HG02870 (cell line): ENCODE measurements around the gene CCDC192.
"Not testable (repeated sequence)": the region's sequence is repeated elsewhere in the genome, so short reads cannot be mapped to it uniquely, and the experiment has no call there.

Experiments used
- ATAC-seq: cut with Tn5 transposase; IDR thresholded peaks from one replicate; pipeline ENCODE4 v1.9.1; 2021; ENCODE audit warnings: mild to moderate bottlenecking, moderate library complexity; ENCODE audit not compliant: unreplicated experiment

CCDC192 gene, protein sequence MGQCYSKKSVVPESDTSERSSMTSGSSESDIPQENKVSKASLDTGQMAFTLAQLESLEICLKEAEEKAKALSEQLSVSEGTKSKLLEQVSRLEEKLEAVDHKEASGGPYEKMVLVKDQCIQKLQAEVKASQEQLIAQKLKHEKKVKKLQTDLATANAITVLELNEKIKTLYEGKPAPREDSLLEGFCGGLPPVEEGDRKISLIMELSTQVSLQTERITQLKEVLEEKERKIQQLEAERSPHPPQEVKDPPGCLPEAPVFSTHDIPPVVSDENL

DNA sequence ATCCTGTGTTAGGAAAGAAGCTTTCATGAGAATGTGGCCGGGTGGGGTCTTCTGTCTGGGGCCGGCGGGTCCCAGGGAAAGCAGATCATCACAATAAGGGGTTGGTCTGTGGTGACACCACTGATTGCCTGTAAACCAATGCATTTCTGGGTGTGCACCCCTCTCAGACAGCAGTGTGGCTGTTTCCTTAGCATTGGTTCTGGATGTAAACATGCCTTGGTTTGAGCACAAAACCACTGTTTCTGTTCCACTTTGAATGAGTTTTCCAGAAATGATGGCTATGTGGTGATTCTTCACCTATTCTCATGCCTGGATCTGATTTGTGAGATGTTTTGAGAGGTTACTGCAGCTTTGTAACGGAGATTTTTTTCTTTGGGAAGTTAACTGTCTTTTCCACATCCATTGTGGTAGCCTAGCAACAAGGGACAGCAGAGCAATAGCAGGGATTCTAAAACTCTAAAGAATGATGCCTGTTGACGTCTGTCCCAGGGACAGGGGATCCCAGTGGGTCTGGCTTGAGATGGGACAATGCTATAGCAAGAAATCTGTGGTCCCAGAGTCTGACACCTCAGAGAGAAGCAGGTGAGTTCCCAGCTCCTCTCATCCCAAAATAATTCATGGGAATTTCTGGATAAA, at the start of gene CCDC192:
Gene CCDC192, plus strand, starts transcription at position 466 of the 636 bp plus-strand sequence. Its CDS starts 55 bp downstream, at position 521.
- ATAC-seq: no peak

DNA sequence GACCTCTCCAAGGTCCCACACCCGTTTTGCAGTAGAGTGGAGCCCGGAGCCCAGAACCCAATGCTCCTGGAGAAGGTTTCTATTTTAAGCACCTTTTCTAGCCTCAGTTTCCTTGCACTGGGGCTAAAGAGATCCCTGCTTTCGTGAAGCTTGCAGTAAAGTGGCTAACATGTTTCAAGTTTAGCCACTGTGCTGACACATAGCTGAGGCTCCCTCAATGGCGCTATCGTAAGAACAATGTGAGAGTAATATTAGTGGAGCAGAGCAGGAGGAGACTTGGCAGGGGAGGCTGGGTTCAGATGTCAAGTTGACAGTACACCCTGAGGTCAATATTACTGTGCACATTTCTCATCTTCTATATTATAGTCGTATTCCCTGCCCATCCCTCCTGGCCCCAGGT, 46.4 kb upstream of the CCDC192 start:
- ATAC-seq: no peak

DNA sequence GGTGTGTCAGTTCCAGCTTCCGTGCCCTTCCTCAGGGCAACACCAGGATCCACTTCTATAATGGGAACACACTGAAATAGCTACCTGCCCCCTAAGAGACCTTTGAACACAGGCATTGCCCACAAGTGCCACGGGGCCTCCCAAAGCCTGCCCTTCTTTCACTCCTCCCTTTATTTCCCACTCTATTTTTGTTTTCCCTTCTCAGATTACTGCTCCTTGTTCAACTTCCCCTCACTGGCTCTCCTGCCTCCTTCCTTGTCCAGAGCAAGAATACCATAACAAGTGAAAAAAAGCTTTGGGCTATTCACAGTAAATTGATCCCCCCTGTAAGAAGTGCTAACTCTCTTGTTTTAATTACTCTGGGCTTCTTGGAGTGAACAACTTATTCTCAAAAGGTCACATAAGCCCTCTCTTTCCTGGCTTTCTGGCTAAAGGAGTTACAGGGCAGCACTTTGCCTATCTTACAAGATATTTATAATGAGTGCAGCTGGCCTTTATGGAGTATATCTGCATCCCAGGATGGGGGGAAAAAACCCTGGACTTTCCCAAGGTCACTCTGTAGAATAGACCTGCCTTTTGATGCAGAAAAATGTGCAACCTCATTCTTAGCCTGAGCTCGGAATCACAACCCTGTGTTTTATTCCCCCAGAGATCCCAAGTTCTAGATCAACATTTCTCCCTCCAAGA, 43.0 kb upstream of the CCDC192 start:
- no peak for ATAC-seq

DNA sequence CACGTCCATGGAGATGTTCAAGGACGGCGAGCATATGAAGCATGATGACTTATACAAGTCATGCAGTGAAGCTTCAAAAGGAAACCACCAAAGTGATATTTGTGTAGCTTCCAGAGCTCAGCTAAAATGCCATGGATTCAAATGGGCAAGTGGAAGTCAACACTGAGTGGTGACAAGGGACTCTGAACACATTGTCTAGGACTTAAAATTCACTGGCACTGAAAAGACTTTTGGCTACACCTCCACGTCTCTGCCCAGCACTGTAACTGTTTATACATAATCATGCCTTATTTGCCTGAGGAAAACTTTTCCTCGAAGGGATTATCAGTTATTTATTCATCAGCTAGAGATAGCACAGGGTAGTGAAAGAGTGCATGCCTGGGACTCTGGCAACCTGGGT, 39.1 kb upstream of the CCDC192 start:
- ATAC-seq: no peak

DNA sequence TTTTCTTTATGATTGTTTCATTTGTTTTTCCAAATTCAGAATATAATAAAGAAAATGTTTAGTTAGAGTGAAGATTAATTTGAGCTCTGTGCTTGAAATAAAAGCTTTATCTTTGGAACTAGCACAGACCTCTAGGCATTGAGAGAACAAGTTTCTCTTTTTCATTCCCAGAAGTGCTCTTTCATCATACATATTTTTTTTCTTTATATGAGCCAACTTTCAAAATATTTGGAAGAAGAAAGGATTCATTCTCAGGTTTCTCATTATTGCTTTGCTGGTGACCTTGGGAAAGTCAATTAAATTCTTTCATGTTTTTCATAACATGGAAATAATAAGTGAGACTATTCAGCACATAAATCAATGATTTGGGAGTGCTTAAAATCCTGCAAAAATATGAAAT, 37.5 kb upstream of the CCDC192 start:
- no peak for ATAC-seq

DNA sequence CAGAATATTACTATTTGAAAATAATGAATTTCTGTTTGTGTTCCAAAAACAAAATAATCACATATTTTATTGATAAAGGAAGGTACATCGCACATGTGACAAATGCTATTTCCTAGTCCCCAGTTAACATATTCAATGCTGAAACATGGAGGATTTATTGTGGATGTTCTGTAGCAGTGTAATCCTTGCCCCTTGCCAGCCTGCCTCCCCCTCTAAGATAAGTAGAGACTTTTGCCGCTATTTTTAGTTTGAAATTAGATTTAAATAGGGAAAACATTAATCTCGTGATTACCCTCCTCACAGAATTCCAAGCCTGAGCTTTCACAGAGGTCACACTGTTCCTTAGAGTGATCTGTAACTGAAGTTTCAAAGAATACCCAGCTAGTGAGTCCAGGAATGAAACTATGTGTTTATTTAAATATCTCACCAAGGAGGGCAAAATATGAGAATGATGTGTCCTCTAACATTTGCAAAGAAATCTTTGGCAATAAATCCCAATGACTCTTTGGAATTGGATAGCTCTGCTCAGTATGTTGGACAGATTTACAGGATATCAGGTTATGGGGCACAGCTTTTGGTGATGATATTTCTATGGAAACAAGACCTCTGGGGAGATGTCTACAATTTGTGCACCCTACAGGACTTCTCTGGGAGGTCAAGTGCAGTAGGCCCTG, 37.0 kb upstream of the CCDC192 start:
- ATAC-seq: no peak

DNA sequence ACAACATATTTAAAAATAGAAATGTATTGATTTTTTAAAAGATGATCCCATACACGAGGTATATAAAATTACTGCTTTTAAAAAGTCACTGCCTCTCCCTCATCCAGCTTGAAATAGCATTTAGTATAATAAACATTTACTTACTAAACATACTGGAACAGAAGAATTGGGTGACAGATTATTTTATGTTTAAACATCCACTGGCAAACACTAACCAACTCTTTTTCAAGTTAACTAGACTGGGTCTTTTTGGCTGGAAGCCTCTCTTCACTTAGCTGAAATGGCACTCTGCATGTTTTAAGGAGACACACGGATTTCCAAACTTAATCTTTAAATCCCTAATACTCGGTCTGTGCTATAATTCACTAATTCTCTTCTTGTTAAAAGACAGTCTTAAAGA, 35.3 kb upstream of the CCDC192 start:
- no peak for ATAC-seq

DNA sequence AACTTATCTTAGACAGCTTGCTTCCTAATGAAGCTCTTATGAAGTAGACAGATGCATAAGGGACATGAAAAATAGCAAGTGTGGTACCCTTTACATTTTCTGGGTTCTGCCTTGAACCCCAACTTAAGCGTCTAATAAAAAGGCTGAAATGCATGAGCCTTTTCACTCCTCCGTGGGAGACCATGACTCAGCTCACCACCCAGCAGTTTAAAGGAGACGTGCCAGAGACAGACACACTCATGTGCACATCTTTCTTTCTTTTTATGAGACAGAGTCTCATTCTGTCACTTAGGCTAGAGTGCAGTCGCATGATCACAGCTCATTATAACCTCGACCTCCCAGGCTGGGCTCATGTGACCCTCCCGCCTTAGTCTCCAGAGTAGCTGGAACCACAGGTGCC, 32.0 kb upstream of the CCDC192 start:
- ATAC-seq: no peak

DNA sequence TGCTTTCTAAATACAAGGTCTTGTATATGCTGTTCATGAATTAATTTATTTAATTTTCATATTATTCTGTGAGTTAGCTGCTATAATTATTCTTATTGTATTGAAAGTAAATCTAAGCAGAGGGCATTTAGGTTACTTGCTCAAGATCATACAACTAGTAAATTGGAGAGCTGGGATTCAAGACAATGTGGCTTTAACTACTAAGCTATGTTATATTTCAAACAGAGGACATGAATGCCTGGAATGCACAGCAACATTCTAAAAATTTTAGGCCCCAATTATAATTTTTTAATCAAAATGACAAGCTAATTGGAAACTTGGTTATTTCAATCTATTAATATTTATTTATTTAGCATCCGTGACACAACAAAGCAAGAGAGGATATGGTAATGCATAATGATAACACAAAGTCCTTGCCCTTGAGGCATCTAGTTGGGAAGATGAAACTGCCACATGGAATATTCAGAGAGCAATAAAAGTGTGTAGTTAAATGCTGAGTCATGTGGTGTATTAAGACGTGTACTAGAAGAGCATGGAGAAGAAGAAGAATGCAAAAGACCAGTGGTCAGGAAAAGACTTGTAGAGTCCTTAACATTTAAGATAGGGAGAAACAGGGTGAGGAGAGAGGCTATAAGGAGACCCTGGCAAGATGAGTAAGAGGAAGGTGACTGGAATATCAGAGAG, 29.9 kb upstream of the CCDC192 start:
- no peak for ATAC-seq

DNA sequence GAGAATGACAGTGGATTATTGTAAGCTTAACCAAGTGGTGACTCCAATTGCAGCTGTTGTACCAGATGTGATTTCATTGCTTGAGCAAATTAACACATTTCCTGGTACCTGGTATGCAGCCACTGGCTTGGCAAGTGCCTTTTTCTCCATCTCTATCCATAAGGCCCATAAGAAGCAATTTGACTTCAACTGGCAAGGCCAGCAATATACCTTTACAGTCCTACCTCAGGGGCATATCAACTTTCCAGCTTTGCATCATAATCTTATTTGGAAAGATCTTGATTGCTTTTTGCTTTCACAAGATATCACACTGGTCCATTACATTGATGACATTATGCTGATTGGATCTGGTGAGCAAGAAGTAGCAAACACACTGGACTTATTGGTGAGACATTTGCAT, 26.2 kb upstream of the CCDC192 start:
- not testable (repeated sequence) for ATAC-seq

DNA sequence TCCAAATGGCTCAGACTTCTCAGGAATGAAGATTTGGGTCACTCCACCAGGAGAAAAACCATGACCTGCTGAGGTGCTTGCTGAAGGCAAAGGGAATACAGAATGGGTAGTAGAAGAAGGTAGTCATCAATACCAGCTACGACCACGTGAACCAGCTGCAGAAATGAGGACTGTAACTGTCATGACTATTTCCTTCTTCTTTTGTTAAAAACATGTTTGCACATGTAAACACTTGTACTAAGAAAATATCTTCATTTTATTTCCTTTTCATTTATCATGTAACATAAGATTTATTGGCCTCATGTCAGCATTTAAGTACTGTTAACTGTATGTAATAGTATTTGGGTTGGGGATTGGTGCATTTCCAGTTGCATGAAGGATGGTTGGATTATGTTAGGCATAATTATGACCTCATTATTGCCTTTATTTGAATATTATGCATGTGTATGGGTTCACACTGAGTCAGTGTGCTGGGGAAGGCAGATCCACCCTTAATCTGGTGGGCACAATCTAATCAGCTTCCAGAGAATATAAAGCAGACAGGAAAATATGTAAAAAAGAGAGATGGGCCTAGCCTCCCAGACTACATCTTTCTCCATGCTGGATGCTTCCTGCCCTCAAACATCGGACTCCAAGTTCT, 23.4 kb upstream of the CCDC192 start:
- not testable (repeated sequence) for ATAC-seq

DNA sequence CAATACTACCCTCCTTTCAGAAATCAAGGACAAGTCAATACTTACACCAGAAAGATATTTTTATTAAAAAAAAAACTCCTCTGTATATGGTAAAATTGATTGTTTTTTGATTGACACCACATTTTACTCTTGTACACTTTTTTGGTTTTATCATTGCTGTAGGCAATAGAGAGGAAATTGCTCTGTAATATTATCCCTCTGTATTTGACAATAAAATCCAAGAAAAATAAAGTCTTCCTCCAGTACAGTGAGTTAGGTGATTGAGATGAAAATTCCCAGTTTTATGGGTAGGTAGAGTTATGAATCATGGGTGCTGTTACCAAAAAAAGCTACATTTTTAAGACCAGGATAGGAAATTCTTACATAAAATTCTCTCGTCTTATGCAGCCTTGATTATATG, 22.6 kb upstream of the CCDC192 start:
- ATAC-seq: no peak

DNA sequence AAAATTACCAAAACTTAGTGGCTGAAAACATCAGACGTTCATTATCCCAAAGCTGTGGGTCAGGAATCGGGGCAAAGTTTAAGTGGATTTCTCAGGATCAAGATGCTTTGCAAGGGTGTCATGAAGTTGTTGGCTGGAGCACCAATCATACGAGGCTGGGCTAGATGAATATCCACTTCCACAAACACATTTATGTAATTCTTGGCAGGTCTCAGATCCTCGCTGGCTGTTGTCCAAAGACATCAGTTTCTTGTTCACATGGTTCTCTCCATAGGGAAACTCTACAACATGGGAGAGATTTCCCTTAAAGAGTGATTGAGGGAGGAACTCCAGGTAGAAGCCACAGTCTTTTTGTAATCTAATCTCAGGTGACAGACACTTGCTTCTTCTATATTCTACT, 20.2 kb upstream of the CCDC192 start:
- no peak for ATAC-seq

DNA sequence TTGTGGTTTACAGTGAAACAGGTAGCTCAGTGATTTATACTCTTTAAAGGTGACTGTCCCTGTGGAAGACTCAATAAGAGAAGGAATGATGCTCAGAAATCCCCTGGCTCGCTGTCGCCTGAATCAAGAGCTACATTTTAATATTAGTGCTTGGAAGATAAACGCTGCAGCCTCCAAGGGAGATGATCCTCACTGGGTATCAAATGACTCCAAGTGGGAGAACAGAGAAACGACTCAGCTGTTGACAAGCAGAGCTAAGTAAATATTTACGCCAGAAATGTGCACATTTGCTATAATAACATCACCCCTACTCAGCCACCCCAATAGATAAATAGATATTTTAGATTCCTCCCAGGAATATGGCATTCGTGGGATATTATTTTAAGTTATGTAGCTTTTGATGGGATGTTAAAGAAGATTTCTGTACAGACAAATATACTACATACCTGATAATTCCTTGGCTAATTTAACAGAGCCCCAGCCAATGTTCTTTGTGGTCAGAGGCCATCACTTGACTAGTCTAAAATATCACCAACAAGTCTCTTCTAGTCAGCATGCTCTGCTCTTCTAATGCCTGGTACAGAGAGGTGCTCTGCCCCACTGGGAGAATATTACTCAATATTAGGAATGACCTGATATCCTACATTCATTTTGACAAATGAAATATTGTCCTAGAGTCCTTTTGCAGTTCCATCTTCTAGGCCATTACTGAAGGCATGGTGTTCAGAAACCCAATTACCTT, 18.3 kb upstream of the CCDC192 start:
- no peak for ATAC-seq

DNA sequence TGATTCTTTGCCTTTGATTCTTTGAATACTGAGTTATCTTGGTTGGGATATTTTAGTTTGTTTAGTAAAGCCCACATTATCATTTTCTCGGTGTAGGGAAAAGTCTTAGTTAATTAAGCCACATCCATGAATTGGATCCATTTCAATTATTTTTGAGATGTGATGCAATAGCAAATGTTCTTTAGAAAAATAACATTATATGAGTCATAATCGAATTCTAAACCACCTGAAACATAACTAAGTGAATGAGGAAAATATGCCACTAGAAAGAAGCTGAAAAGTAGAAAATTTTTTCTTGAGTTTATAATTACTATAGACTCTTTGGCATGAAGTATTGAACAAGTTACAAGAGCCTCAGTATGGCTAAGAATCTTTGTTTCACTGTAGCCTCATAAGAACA, 17.5 kb upstream of the CCDC192 start:
- ATAC-seq: no peak

DNA sequence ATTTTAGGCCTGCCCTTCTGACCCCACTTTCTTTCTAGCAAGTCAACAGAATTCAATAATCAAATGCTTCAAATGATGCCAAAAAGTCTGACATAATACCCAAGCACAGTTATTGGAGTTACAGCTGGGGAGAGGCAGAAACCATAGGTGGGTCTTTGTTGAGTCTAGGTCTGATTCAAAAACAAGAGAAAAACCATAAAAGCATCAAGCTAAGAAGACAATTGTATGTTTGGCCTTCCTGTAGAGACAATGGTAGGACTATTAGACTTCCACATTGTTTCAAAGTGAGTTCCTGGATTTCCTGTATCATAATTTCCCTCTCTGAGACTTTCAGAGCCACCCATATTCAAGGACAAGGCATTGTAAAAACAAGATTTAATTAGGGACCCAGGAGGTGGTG, 16.8 kb upstream of the CCDC192 start:
- no peak for ATAC-seq

DNA sequence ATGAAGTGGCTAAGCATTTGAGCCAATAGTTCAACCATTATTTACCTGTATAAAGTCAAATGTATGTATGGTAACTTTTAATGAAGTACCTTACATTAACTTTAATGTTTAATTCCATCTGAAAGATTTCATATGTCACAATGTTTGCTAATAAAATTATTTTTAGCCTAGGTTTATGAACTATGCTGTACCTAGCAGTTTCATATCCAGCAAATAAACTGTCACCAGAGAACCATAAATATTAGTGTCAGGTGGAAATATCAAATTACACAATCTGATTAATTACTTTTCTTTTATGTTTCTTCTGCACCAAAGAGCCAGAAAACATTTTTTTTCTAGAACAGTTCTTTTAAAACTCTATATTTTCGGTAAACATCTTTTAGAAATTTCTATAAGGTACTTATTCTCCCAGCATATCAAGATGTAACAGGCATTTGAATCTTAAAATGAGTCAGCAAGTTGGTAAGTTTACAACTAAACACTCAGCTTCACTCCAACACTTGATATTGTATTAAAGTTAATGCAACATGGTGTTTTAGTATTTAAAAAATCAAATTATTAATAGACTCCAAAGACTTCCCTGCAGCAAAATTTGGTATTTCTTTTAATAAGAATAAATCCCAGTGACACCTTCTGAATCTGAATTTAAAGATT, 8.5 kb upstream of the CCDC192 start:
- no peak for ATAC-seq

DNA sequence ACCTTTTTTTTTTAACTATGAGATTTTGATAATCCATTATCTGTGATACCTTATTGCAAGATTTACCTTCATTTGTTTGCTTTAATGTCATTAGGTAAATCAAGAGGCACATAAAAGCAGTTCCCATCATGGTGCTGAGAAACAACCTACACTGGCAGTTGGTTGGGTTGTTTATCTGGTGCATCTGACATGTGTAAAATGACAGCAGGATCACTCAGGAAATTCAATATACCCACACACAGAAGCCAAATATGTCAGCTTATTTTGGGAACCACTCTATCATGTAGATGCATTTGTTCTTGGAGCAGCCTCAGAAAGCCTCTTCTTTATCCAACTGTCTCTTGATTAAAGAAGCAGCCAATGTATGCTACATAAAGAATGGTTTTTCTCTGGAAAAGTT, 7.8 kb upstream of the CCDC192 start:
- ATAC-seq: no peak

DNA sequence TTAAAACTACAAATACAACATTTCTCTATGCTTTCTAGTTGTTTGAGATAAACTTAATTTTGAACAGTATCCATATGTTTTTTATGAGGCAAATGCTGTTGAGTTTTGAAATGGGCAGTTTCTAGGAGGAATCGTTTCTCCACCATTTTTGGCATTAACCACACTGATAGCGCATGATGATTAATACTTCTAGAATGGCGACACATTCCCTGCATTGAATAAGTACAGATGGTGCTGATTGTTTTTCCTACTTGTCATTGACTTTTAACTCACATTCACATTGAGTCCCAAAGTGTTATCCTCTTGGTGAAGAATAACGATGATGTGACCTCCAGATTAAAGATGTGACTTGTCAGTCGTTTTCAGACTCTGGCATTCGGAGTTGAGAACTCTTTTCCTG, 6.5 kb upstream of the CCDC192 start:
- ATAC-seq: no peak
